Sigmoid colon (tissue), 7 donors: ENCODE measurements around the gene ZBTB7C. TPM values are rescaled to one million over a fixed set of nuclear protein-coding genes. Genes with fewer than 3 reads are reported as not detected.

Experiments used
- DNase-seq: peaks from one replicate; pipeline ENCODE4 v3.0.0-alpha.2; 2019
- H3K27ac ChIP-seq, 4 donors: fragments of 200-600 bp; sonication (generic); one replicate each; pipeline ENCODE4 v1.5.1; 2016 to 2019; ENCODE audit warnings: mild to moderate bottlenecking in 1 of 4
- H3K27me3 ChIP-seq, 3 donors: fragments of 200-600 bp; sonication (generic); one replicate each; pipeline ENCODE4 v1.5.1; 2019; ENCODE audit warnings: mild to moderate bottlenecking in 1 of 3
- H3K36me3 ChIP-seq, 4 donors: fragments of 200-600 bp; sonication (generic); one replicate each; pipeline ENCODE4 v1.5.1; 2016 to 2019
- H3K4me1 ChIP-seq, 4 donors: fragments of 200-600 bp; sonication (generic); one replicate each; pipeline ENCODE4 v1.5.1; 2017 to 2019
- H3K4me3 ChIP-seq, 4 donors: fragments of 200-600 bp; sonication (generic); one replicate each; pipeline ENCODE4 v1.5.1; 2017 to 2019; ENCODE audit warnings: mild to moderate bottlenecking in 2 of 4, moderate library complexity in 1 of 4
- H3K9me3 ChIP-seq, 4 donors: fragments of 200-600 bp in 3 of 4; sonication (generic) in 3 of 4; one replicate each; pipeline versions ENCODE4 v1.5.1 to v1.6.1; 2013 to 2019
- EP300 ChIP-seq, 4 donors: sonication (generic); formaldehyde crosslinking; IDR thresholded peaks; one replicate each; pipeline ENCODE4 v1.6.1; 2017; ENCODE audit warnings: antibody characterized with exemption in 4 of 4
- POLR2A ChIP-seq, 2 donors: fragments of 450-650 bp; IDR thresholded peaks; one replicate each; pipeline ENCODE4 v1.6.1; 2016; ENCODE audit warnings: antibody characterized with exemption in 2 of 2, mild to moderate bottlenecking in 2 of 2, moderate library complexity in 2 of 2
- POLR2AphosphoS5 ChIP-seq, 4 donors: sonication (generic); formaldehyde crosslinking; IDR thresholded peaks; one replicate each; pipeline ENCODE4 v1.6.1; 2017; ENCODE audit warnings: antibody characterized with exemption in 4 of 4
- WGBS, 2 donors: extraction: QIAGEN DNeasy Blood & Tissue Kit; methylation state at CpG; one replicate each; pipeline ENCODE4 v1.1.7; 2013; 5-methylcytosine and 5-hydroxymethylcytosine counted together
- intact Hi-C: fragments of 100-400 bp; cut with DNase I; formaldehyde crosslinking; loops from one replicate; pipeline ENCODE4 v1.15.1; 2023
- polyA plus RNA-seq, 3 donors: library from polyadenylated mRNA; stranded (reverse); fragments of 200-250 nt; gene quantifications; one replicate each; pipeline ENCODE4 v1.2.3, GENCODE V29; 2013
- total RNA-seq, 4 donors: library from RNA; depleted of rRNA; stranded (reverse); fragments of >200 nt; gene quantifications; one replicate each; pipeline ENCODE4 v1.1.0, GENCODE V29; 2016
- TF ChIP-seq, protein P1 (sequence below), 4 experiments: fragments of 450-650 bp in 3 of 4; fragments of 200-600 bp in 1 of 4; IDR thresholded peaks; one replicate each; pipeline ENCODE4 v1.5.1; 2016 to 2019; ENCODE audit warnings: antibody characterized with exemption in 4 of 4, mild to moderate bottlenecking in 3 of 4, moderate library complexity in 2 of 4
- donor health status: healthy with polysubstance abuse.
- donor health status: Bipolar disorder and iron deficiency.
- donor health status: healthy.

ZBTB7C gene
- total and polyA plus RNA-seq, 7 donors = 0.41 to 18.6 (median 1.7) TPM

GRCh38 chr18:47993409-47993808 lies 415.8 kb downstream of the ZBTB7C start:
- 89 to 91% methylated on average over 1 of the region's 1 CpG for WGBS, 2 donors
- Histone ChIP-seq H3K9me3 (peaks cover 0 to 4% (median 0%) of the 10 kb centered on the region in 4 donors), H3K4me3 (no peak overlapping the region), H3K27me3 (no peaks in the 10 kb centered on the region), H3K4me1 (no peaks in the 10 kb centered on the region), H3K27ac (no peak overlapping the region), H3K36me3 (no peaks in the 10 kb centered on the region)
- no peak for DNase-seq
- intact Hi-C loops = no loop called here
- TF ChIP-seq POLR2A (IDR thresholded peaks at IDR 0.05) (no peak), POLR2AphosphoS5 (IDR thresholded peaks at IDR 0.05) (no peak), EP300 (IDR thresholded peaks at IDR 0.05) (no peak)
- TF ChIP-seq, protein P1, sequence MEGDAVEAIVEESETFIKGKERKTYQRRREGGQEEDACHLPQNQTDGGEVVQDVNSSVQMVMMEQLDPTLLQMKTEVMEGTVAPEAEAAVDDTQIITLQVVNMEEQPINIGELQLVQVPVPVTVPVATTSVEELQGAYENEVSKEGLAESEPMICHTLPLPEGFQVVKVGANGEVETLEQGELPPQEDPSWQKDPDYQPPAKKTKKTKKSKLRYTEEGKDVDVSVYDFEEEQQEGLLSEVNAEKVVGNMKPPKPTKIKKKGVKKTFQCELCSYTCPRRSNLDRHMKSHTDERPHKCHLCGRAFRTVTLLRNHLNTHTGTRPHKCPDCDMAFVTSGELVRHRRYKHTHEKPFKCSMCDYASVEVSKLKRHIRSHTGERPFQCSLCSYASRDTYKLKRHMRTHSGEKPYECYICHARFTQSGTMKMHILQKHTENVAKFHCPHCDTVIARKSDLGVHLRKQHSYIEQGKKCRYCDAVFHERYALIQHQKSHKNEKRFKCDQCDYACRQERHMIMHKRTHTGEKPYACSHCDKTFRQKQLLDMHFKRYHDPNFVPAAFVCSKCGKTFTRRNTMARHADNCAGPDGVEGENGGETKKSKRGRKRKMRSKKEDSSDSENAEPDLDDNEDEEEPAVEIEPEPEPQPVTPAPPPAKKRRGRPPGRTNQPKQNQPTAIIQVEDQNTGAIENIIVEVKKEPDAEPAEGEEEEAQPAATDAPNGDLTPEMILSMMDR (IDR thresholded peaks at IDR 0.05) = no peak

GRCh38 chr18:47992976-47993375 lies 416.2 kb downstream of the ZBTB7C start:
- no peak overlapping the region for H3K4me3 ChIP-seq
- H3K27me3 ChIP-seq = no peaks in the 10 kb centered on the region
- TF ChIP-seq, protein P1 (IDR thresholded peaks at IDR 0.05) = no peak
- TF ChIP-seq EP300 (IDR thresholded peaks at IDR 0.05) (no peak), POLR2A (IDR thresholded peaks at IDR 0.05) (no peak), POLR2AphosphoS5 (IDR thresholded peaks at IDR 0.05) (no peak)
- H3K36me3 ChIP-seq = no peaks in the 10 kb centered on the region
- intact Hi-C loops = no loop called here
- H3K4me1 ChIP-seq = no peaks in the 10 kb centered on the region
- DNase-seq = no peak
- WGBS, 2 donors = 83% methylated on average over 6 of the region's 6 CpGs
- no peak overlapping the region for H3K27ac ChIP-seq
- H3K9me3 ChIP-seq = peaks cover 0 to 4% (median 0%) of the 10 kb centered on the region in 4 donors

DNA sequence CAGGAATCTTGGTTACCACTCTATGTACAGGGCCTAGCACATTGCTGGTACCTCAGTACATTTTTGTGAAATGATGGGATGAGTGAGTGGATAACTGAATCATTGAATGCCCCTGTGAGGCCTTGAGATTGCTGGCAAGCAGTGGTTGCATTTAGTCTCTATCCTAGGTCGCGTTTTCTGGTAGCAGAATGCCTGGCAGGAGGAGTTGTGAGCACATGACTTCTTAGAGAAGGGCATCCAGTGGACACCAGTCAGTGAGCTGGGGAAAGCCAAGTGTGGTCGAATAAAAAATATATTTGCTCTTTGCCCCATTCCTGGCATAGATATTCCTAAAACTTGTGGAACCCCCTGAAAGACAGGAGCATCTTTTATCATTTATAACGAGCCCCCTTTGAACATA lies 416.9 kb downstream of the ZBTB7C start:
- peaks cover 0 to 1% (median 0%) of the 10 kb centered on the region in 4 donors for H3K9me3 ChIP-seq
- no peak overlapping the region for H3K4me3 ChIP-seq
- H3K4me1 ChIP-seq = no peaks in the 10 kb centered on the region
- no peaks in the 10 kb centered on the region for H3K27me3 ChIP-seq
- H3K27ac ChIP-seq = no peak overlapping the region
- intact Hi-C loops = no loop called here
- no peak for DNase-seq
- 88 to 90% methylated on average over 4 of the region's 4 CpGs for WGBS, 2 donors
- H3K36me3 ChIP-seq = no peaks in the 10 kb centered on the region
- no peak for TF ChIP-seq EP300 (IDR thresholded peaks at IDR 0.05)
- no peak for TF ChIP-seq POLR2AphosphoS5 (IDR thresholded peaks at IDR 0.05)
- TF ChIP-seq, protein P1 (IDR thresholded peaks at IDR 0.05) = no peak
- TF ChIP-seq POLR2A (IDR thresholded peaks at IDR 0.05) = no peak

GRCh38 chr18:47990981-47991380 lies 418.2 kb downstream of the ZBTB7C start:
- DNase-seq = no peak
- Histone ChIP-seq H3K36me3 (no peaks in the 10 kb centered on the region), H3K4me1 (no peaks in the 10 kb centered on the region), H3K4me3 (no peak overlapping the region), H3K9me3 (no peaks in the 10 kb centered on the region), H3K27ac (no peak overlapping the region), H3K27me3 (no peaks in the 10 kb centered on the region)
- no peak for TF ChIP-seq POLR2A (IDR thresholded peaks at IDR 0.05)
- TF ChIP-seq, protein P1 (IDR thresholded peaks at IDR 0.05) = no peak
- TF ChIP-seq POLR2AphosphoS5 (IDR thresholded peaks at IDR 0.05) = no peak
- TF ChIP-seq EP300 (IDR thresholded peaks at IDR 0.05) = no peak
- intact Hi-C loops = no loop called here
- 69 to 90% methylated on average over 5 of the region's 5 CpGs for WGBS, 2 donors

DNA sequence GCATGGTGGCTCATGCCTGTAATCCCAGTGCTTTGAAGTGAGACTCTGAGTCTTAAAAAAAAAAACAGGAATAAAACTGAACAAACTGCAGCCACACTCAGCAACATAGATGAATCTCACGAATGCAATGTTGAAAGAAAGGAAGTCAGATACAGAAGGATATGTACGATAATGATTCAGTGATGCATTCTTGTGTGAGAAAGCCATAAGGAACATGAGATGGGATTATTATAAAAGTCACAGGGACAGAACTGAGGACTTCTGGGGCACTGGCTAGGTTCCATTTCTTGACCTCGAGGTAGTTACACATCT lies 421.8 kb downstream of the ZBTB7C start:
- Histone ChIP-seq H3K36me3 (no peaks in the 10 kb centered on the region), H3K9me3 (no peaks in the 10 kb centered on the region), H3K4me1 (no peaks in the 10 kb centered on the region), H3K27me3 (no peaks in the 10 kb centered on the region), H3K27ac (no peak overlapping the region), H3K4me3 (no peak overlapping the region)
- DNase-seq = no peak
- WGBS, 2 donors = 11 to 48% methylated on average over 3 of the region's 3 CpGs
- TF ChIP-seq POLR2AphosphoS5 (IDR thresholded peaks at IDR 0.05) (no peak), EP300 (IDR thresholded peaks at IDR 0.05) (no peak), POLR2A (IDR thresholded peaks at IDR 0.05) (no peak)
- TF ChIP-seq, protein P1 (IDR thresholded peaks at IDR 0.05) = no peak
- intact Hi-C loops = no loop called here
